Muscle layer of colon (tissue), 2 donors: Measurements from ENCODE around the gene VPS18.
"Not testable (repeated sequence)": the region's sequence is repeated elsewhere in the genome, so short reads cannot be mapped to it uniquely, and the experiment has no call there.

Experiments used
- H3K27ac ChIP-seq: one replicate; pipeline ENCODE4 v1.7.0; 2013; ENCODE audit warnings: low read depth, mild to moderate bottlenecking, low read length, moderate library complexity
- H3K27me3 ChIP-seq, 2 donors: one replicate each; pipeline ENCODE4 v1.7.0; 2013; ENCODE audit warnings: low read length in 2 of 2, mild to moderate bottlenecking in 2 of 2; ENCODE audit not compliant: insufficient read depth in 2 of 2, control insufficient read depth in 1 of 2
- H3K36me3 ChIP-seq: one replicate; pipeline ENCODE4 v1.7.0; 2013; ENCODE audit warnings: mild to moderate bottlenecking, low read length; ENCODE audit not compliant: insufficient read depth
- H3K4me1 ChIP-seq: one replicate; pipeline ENCODE4 v1.7.0; 2013; ENCODE audit warnings: mild to moderate bottlenecking, low read length; ENCODE audit not compliant: insufficient read depth
- H3K4me3 ChIP-seq, 2 donors: one replicate each; pipeline ENCODE4 v1.7.0; 2013; ENCODE audit warnings: low read length in 2 of 2, low read depth in 1 of 2, mild to moderate bottlenecking in 1 of 2, moderate library complexity in 1 of 2
- H3K9ac ChIP-seq: one replicate; pipeline ENCODE4 v1.7.0; 2013; ENCODE audit warnings: low read length
- H3K9me3 ChIP-seq: one replicate; pipeline ENCODE4 v1.7.0; 2013; ENCODE audit warnings: mild to moderate bottlenecking, low read length
- donor health status: abdominal sarcoma.
- donor health status: Adenocarcinoma of cecum.

Gene VPS18

GRCh38 chr15:40854161-40854560, 40.1 kb upstream of the VPS18 start:
- Histone ChIP-seq H3K27me3 (peaks cover 0 to 5% of the 10 kb centered on the region in 2 donors), H3K9ac (no peak overlapping the region), H3K4me3 (no peak overlapping the region), H3K36me3 (no peaks in the 10 kb centered on the region), H3K4me1 (no peaks in the 10 kb centered on the region), H3K27ac (no peak overlapping the region), H3K9me3 (no peaks in the 10 kb centered on the region)

DNA sequence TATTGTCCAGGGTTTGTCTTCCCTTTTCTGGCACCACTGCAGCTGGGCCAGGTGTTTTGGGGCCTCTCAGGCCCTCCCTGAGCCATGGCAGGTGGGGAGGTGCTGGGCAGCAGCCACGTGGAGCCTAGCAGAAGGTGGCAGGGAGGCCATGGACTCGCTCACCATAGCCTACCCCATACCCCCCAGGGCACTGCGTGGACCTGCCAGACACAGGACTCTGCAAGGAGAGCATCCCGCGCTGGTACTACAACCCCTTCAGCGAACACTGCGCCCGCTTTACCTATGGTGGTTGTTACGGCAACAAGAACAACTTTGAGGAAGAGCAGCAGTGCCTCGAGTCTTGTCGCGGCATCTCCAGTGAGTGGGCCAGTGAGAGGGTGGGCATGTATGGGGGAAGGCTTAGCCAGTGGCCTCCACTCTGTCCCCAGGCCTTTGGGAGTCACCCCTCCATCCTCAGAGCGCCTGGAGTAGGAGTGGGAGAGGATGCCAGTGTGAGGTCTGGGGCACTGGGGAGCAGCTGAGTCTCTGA, 38.5 kb upstream of the VPS18 start:
- H3K4me3 ChIP-seq: no peak overlapping the region
- peaks cover 0 to 9% of the 10 kb centered on the region in 2 donors for H3K27me3 ChIP-seq
- no peak overlapping the region for H3K27ac ChIP-seq
- H3K9ac ChIP-seq: no peak overlapping the region
- H3K36me3 ChIP-seq: no peaks in the 10 kb centered on the region
- no peaks in the 10 kb centered on the region for H3K9me3 ChIP-seq
- H3K4me1 ChIP-seq: no peaks in the 10 kb centered on the region

DNA sequence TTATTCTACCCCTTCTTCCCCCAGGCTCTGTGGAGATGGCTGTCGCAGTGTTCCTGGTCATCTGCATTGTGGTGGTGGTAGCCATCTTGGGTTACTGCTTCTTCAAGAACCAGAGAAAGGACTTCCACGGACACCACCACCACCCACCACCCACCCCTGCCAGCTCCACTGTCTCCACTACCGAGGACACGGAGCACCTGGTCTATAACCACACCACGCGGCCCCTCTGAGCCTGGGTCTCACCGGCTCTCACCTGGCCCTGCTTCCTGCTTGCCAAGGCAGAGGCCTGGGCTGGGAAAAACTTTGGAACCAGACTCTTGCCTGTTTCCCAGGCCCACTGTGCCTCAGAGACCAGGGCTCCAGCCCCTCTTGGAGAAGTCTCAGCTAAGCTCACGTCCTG, 37.5 kb upstream of the VPS18 start:
- H3K9ac ChIP-seq: no peak overlapping the region
- H3K27me3 ChIP-seq: peaks cover 0 to 9% of the 10 kb centered on the region in 2 donors
- H3K27ac ChIP-seq: no peak overlapping the region
- no peaks in the 10 kb centered on the region for H3K36me3 ChIP-seq
- no peak overlapping the region for H3K4me3 ChIP-seq
- H3K4me1 ChIP-seq: no peaks in the 10 kb centered on the region
- no peaks in the 10 kb centered on the region for H3K9me3 ChIP-seq

DNA sequence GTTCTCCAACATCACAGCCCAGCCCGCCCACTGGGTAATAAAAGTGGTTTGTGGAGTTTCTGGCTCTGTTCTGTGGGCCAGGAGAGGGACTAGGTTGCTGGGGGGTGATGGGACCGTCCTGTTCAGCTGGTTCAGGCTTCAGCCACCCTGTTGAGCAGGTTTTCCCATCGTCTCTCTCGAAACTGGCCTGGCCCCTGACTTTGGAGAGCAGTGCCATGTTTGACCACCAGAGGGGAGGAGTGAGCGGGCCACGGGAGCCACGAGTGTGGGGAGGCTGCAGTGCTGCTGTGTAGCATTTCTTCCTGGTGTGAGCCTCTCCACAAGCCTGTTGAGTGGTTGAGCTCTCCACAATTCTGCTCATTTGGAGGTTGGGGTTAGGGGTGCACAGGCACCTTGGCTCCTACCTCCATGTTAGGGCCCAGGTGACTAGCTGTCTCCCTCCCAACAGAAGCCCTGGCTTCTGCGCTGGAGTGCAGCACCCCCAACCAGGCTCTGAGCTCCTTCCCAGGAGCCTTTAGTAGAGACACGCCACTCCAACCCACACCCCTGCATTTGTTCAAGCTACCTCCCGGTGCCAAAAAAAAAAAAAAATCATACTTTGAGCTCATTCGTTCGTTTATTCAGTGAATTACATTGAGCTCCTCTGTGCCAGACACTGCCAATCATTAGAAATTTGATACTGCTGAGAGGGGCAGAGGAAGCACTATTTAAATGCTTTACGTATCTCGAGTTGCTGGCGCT, 36.5 kb upstream of the VPS18 start:
- Histone ChIP-seq H3K27me3 (peaks cover 0 to 9% of the 10 kb centered on the region in 2 donors), H3K4me1 (no peaks in the 10 kb centered on the region), H3K4me3 (no peak overlapping the region), H3K36me3 (no peaks in the 10 kb centered on the region), H3K9ac (no peak overlapping the region), H3K27ac (no peak overlapping the region), H3K9me3 (no peaks in the 10 kb centered on the region)

DNA sequence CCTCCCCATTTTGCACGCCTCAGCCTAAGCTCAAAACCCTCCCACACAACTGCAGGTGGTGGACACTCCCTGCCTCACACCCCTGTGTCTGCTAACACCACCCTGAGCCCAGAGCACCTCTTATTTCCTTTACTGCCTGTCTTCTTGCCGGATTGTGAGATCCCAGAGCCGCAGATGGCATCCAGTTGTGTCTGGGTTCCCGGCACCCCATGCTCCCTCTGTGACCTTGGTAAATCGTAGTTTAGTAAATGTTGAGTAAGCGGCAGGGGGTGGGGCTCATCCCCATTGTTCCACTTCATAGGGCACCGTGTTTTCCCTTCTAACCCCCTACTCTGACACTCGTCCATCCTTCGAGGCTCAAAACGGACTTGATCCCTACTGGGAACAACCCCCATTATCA, 35.5 kb upstream of the VPS18 start:
- no peaks in the 10 kb centered on the region for H3K9me3 ChIP-seq
- no peaks in the 10 kb centered on the region for H3K36me3 ChIP-seq
- H3K4me1 ChIP-seq: no peaks in the 10 kb centered on the region
- H3K4me3 ChIP-seq: no peak overlapping the region
- H3K27ac ChIP-seq: no peak overlapping the region
- no peak overlapping the region for H3K9ac ChIP-seq
- peaks cover 0 to 9% of the 10 kb centered on the region in 2 donors for H3K27me3 ChIP-seq

DNA sequence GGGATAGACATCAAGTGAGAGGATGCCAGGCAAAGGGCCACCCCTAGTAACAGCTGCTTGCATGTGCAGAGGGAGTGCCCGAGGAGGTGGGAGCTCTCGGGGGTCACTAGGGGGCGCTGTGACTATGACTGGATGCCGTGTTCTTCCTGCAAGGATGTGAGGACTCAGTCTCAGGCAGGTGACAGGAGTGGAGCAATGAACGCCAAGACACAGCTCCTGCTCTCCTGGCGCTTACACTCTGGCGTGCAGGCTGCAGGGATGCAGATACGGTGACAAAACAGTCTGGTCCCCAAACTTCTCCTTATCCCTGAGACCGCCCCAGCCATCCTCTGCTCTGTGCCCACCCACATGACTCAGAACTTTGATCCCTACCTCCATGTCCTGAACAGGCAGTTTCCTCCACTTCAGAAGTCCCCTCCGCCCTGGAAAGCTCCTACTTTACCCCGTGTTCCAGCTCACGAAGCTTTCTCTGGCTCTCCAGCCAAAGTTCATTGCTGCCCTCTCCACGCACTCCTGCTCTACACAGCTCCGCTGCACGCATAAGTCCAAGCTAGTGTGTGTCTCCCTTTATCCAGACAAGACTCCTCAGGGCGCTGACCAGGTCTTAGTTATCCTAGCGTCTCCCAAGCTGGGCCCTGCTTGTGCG, 34.9 kb upstream of the VPS18 start:
- Histone ChIP-seq H3K4me3 (no peak overlapping the region), H3K9ac (no peak overlapping the region), H3K27me3 (peaks cover 0 to 12% of the 10 kb centered on the region in 2 donors), H3K4me1 (no peaks in the 10 kb centered on the region), H3K9me3 (no peaks in the 10 kb centered on the region), H3K27ac (no peak overlapping the region), H3K36me3 (no peaks in the 10 kb centered on the region)

GRCh38 chr15:40861147-40861546, 33.1 kb upstream of the VPS18 start:
- H3K4me3 ChIP-seq, H3K9ac ChIP-seq, H3K36me3 ChIP-seq, H3K9me3 ChIP-seq, H3K27ac ChIP-seq, H3K4me1 ChIP-seq: not testable (repeated sequence)
- peaks cover 0 to 20% of the 10 kb centered on the region in 2 donors for H3K27me3 ChIP-seq

GRCh38 chr15:40863660-40864270, 30.5 kb upstream of the VPS18 start:
- Histone ChIP-seq H3K9ac (no peak overlapping the region), H3K36me3 (no peaks in the 10 kb centered on the region), H3K27ac (no peak overlapping the region), H3K4me1 (no peaks in the 10 kb centered on the region), H3K4me3 (no peak overlapping the region), H3K27me3 (peaks cover 0 to 19% of the 10 kb centered on the region in 2 donors), H3K9me3 (no peaks in the 10 kb centered on the region)

DNA sequence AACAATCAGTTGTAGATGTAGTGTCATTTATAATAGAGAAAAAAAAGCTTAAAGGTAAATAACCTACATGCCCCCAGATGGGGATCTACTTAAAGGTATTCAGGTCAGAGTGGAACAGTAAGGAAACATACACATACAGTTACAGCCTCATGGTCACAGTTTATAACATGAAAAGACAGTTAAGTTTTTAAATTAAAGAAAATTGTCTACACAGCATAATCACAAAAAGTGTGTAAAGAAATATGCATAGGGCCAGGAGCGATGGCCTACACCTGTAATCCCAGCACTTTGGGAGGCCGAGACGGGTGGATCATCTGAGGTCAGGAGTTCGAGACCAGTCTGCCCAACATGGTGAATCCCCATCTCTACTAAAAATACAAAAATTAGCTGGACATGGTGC, 27.1 kb upstream of the VPS18 start:
- H3K27ac ChIP-seq: no peak overlapping the region
- H3K9ac ChIP-seq: no peak overlapping the region
- no peak overlapping the region for H3K4me3 ChIP-seq
- H3K27me3 ChIP-seq: peaks cover 0 to 12% of the 10 kb centered on the region in 2 donors
- no peaks in the 10 kb centered on the region for H3K36me3 ChIP-seq
- H3K4me1 ChIP-seq: no peaks in the 10 kb centered on the region
- H3K9me3 ChIP-seq: no peaks in the 10 kb centered on the region

DNA sequence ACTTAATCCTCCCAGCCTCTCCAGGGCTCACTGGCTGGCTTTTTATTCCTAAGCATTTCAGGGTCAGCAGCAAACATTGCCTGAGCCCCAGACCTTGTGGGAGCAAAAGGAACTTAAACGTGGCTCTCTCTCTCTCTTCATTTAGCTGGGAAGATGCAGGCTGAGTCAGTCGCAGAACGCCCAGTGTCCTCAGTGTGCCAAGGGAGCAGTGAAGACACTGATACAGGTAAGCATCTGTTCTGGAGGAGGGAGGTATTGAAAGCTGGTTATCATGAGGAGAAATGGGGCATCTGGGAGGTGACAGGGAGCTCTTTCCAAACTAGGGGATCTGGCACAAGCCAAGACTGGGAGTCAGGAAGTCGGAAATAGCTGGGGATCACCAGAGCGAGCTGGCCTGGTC, 24.6 kb upstream of the VPS18 start:
- Histone ChIP-seq H3K4me1 (peaks cover 5% of the 10 kb centered on the region), H3K27me3 (peaks cover 0 to 22% of the 10 kb centered on the region in 2 donors), H3K27ac (no peak overlapping the region), H3K9ac (no peak overlapping the region), H3K4me3 (no peak overlapping the region), H3K36me3 (no peaks in the 10 kb centered on the region), H3K9me3 (no peaks in the 10 kb centered on the region)

- H3K4me3 ChIP-seq: no peak overlapping the region
- H3K36me3 ChIP-seq: no peaks in the 10 kb centered on the region
- H3K9ac ChIP-seq: no peak overlapping the region
- H3K27ac ChIP-seq: no peak overlapping the region
- H3K27me3 ChIP-seq: peaks cover 0 to 21% of the 10 kb centered on the region in 2 donors
- H3K9me3 ChIP-seq: no peaks in the 10 kb centered on the region
- H3K4me1 ChIP-seq: peaks cover 5% of the 10 kb centered on the region
Observed at GRCh38 chr15:40870716-40871115, 23.5 kb upstream of the VPS18 start.
